Natural killer cell treated with Interleukin-12 subunit alpha and Interleukin-12 subunit beta and Interleukin-15 and Interleukin-18, amount 100 ng/mL, for 72 hours (primary cell): ENCODE results near the gene KCNQ2. TPM values are rescaled to one million over a fixed set of nuclear protein-coding genes. Genes with fewer than 3 reads are reported as not detected.
A peak's percentile ranks its signal among the peaks of the same experiment; 100 is the strongest.

ENCODE experiments used
- ATAC-seq, 2 donors: fragments of 150-1000 bp; cut with Tn5 transposase in 1 of 2; sonication (Bioruptor Pico), chemical (Tn5 transposase) in 1 of 2; 2 replicates each; pipeline ENCODE4 v1.10.0; 2021
- DNase-seq: peaks from one replicate; pipeline ENCODE4 v3.0.0; 2022; ENCODE audit warnings: low spot score
- H3K27ac Mint-ChIP-seq, 2 donors: 1 replicate in 1 of 2; 2 replicates in 1 of 2; pipeline ENCODE4 v1.8.0; 2022; ENCODE audit warnings: mixed read lengths in 2 of 2, mild to moderate bottlenecking in 1 of 2, moderate library complexity in 1 of 2
- H3K27me3 Mint-ChIP-seq, 2 donors: 1 replicate in 1 of 2; 2 replicates in 1 of 2; pipeline ENCODE4 v1.8.0; 2022; ENCODE audit warnings: mixed read lengths in 2 of 2
- H3K36me3 Mint-ChIP-seq: one replicate; pipeline ENCODE4 v1.8.0; 2022; ENCODE audit warnings: mixed read lengths
- H3K4me1 Mint-ChIP-seq, 2 donors: 1 replicate in 1 of 2; 2 replicates in 1 of 2; pipeline ENCODE4 v1.8.0; 2022; ENCODE audit warnings: low read depth in 2 of 2, mixed read lengths in 2 of 2, mild to moderate bottlenecking in 1 of 2
- H3K4me3 Mint-ChIP-seq: one replicate; pipeline ENCODE4 v1.8.0; 2022; ENCODE audit warnings: mixed read lengths
- H3K9me3 Mint-ChIP-seq: 2 replicates; pipeline ENCODE4 v1.8.0; 2022; ENCODE audit warnings: mixed read lengths
- total RNA-seq, 2 donors: library from RNA; stranded (reverse); gene quantifications; one replicate each; pipeline ENCODE4 v1.2.3, GENCODE V29; 2022

KCNQ2 gene
- total RNA-seq, 2 donors from 2014 or later = not detected

GRCh38 chr20:63497946-63498935 lies 25.8 kb upstream of the KCNQ2 start:
- peaks cover 0 to 3% of the 10 kb centered on the region in 2 donors for H3K27me3 Mint-ChIP-seq
- ATAC-seq (no peak), DNase-seq (no peak)
- H3K27ac Mint-ChIP-seq = no peak overlapping the region
- no peak overlapping the region for H3K4me3 Mint-ChIP-seq
- H3K9me3 Mint-ChIP-seq = no peaks in the 10 kb centered on the region
- no peaks in the 10 kb centered on the region for H3K4me1 Mint-ChIP-seq
- no peaks in the 10 kb centered on the region for H3K36me3 Mint-ChIP-seq

- ATAC-seq (no peak), DNase-seq (no peak)
- no peak overlapping the region for H3K27ac Mint-ChIP-seq
- peaks cover 3 to 5% of the 10 kb centered on the region in 2 donors for H3K27me3 Mint-ChIP-seq
- H3K36me3 Mint-ChIP-seq = no peaks in the 10 kb centered on the region
- H3K4me3 Mint-ChIP-seq = no peak overlapping the region
- H3K9me3 Mint-ChIP-seq = peaks cover under 1% of the 10 kb centered on the region
- H3K4me1 Mint-ChIP-seq = no peaks in the 10 kb centered on the region
These were observed 24.9 kb upstream of the KCNQ2 start for GRCh38 chr20:63497138-63497945.

DNA sequence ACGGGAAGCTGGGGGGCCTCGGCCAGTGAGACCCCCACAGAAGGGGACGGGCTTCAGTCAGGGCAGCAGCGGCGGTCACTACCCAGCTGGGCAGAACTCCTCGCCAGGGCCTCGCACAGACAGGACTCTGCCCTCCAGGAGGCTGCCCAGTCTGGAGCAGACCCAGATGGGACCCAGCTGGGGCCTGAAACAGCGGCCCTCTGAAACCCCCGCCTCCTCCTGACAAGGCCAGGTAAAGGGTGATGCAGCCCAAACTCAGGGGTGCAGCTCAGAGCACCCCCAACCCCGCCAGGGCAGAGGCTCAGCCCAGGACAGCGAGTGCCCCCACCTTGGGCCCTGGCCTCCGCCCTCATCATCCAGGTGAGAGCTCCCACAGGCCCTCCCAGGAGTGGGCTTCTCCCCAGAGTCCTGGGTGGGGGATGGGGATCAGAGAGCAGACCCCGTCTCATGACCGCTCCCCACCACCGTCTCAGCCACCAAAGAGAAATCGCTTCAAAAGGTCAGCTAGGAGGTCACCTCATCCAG lies 24.2 kb upstream of the KCNQ2 start:
- Mint-ChIP-seq H3K36me3 (no peaks in the 10 kb centered on the region), H3K4me3 (no peak overlapping the region), H3K27ac (no peak overlapping the region), H3K27me3 (peaks cover 3 to 12% of the 10 kb centered on the region in 2 donors), H3K9me3 (peaks cover 4% of the 10 kb centered on the region), H3K4me1 (no peaks in the 10 kb centered on the region)
- no peak for ATAC-seq
- DNase-seq = no peak

DNA sequence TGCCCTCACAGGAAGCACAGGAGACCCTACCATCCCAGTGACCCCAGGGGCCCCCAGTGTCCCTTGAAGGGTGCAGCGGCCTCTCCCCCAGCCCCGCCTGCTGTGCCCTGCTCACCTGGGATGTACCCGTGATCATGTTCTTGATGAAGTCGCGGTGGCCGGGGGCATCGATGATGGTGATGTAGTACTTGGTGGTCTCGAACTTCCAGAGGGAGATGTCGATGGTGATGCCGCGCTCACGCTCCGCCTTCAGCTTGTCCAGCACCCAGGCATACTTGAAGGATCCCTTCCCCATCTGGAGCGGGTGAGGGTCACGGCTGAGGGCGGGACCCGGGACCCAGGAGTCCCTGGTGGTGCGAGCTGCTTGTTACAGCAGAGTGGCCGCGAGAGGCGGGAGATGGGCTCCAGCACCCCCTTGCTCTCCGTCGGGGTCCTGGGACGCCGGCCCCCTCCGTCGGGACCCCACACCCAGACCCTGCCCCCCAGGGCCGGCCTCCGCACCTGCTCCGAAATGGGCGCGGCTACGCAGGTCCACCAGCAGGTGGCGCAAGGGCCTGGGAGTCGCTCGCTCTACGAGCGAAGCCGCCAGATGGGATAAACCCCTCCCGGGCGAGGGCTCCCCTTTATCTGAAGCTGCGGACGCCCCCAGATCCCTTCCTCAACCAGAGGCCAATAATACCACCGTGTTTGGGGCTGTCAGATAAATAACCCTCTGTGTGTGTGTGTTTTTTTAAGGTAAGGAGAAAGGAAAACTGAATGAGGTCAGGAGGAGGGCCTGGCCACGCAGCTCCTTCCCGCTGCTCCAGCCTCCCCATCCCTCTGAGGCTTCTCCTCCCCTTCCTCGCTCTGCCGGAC lies 23.5 kb upstream of the KCNQ2 start:
- ATAC-seq (peak; percentile 60 to 73), DNase-seq (peak; percentile 74)
- peaks cover 3 to 14% of the 10 kb centered on the region in 2 donors for H3K27me3 Mint-ChIP-seq
- no peak overlapping the region for H3K27ac Mint-ChIP-seq
- peaks cover 4% of the 10 kb centered on the region for H3K9me3 Mint-ChIP-seq
- no peak overlapping the region for H3K4me3 Mint-ChIP-seq
- no peaks in the 10 kb centered on the region for H3K4me1 Mint-ChIP-seq
- H3K36me3 Mint-ChIP-seq = no peaks in the 10 kb centered on the region

GRCh38 chr20:63495167-63495720 lies 22.8 kb upstream of the KCNQ2 start:
- ATAC-seq (no peak), DNase-seq (no peak)
- H3K4me3 Mint-ChIP-seq = no peak overlapping the region
- H3K36me3 Mint-ChIP-seq = no peaks in the 10 kb centered on the region
- H3K27ac Mint-ChIP-seq = no peak overlapping the region
- no peaks in the 10 kb centered on the region for H3K4me1 Mint-ChIP-seq
- H3K9me3 Mint-ChIP-seq = peaks cover 4% of the 10 kb centered on the region
- H3K27me3 Mint-ChIP-seq = peaks cover 3 to 14% of the 10 kb centered on the region in 2 donors

DNA sequence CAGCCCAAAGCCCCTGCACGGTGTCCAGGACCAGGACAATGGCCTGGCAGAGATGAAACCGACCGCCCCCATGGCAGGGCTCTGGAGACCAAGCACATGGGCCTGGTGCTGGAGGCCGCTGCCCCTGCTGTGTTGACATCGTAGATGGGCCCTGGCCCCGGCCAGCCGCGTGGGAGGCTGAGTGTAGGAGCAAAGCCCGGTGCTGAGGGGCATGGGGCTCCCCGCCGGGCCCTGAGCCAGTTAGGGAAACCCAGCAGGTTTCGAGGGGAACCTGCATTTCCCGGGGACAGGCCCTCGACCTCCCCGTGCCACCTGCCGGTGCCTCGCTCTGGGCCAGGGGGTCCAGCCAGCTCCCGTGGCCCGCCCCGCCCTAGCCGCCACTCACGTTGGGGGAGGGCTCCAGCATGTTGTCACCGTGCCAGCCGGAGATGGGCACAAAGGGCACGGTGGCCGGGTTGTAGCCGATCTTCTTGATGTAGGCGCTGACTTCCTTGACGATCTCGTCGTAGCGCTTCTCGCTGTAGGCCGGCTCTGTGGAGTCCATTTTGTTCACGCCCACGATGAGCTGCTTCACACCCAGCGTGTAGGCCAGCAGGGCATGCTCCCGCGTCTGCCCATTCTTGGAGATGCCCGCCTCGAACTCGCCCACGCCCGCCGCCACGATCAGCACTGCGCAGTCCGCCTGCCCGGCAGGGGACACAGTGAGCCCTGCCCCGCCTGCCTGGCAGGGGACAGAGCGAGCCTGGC lies 22.1 kb upstream of the KCNQ2 start:
- ATAC-seq (no peak), DNase-seq (no peak)
- Mint-ChIP-seq H3K4me3 (no peak overlapping the region), H3K9me3 (peaks cover 4% of the 10 kb centered on the region), H3K27ac (no peak overlapping the region), H3K27me3 (peaks cover 3 to 14% of the 10 kb centered on the region in 2 donors), H3K36me3 (no peaks in the 10 kb centered on the region), H3K4me1 (no peaks in the 10 kb centered on the region)

DNA sequence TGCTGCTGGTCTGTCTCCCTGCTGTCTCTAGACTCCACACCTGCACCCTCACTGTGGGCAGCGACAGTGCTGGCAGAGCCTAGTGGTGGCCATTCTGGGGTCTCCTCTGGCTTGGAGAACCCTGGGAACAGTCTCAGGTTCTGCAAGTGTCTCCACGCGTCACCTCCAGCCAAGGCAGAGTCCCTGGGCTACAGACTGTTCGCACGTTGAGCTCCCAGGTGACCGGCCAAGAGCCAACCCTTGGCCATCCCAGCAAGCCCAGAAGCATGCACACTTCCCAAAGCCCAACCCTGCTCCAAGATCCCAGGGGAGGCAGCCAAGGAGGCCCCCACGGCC lies 21.6 kb upstream of the KCNQ2 start:
- ATAC-seq (no peak), DNase-seq (no peak)
- H3K4me1 Mint-ChIP-seq = no peaks in the 10 kb centered on the region
- peaks cover 3 to 14% of the 10 kb centered on the region in 2 donors for H3K27me3 Mint-ChIP-seq
- H3K9me3 Mint-ChIP-seq = peaks cover 4% of the 10 kb centered on the region
- no peak overlapping the region for H3K27ac Mint-ChIP-seq
- H3K4me3 Mint-ChIP-seq = no peak overlapping the region
- H3K36me3 Mint-ChIP-seq = no peaks in the 10 kb centered on the region

- DNase-seq = no peak
- no peaks in the 10 kb centered on the region for H3K36me3 Mint-ChIP-seq
- H3K4me3 Mint-ChIP-seq = no peak overlapping the region
- ATAC-seq = no peak
- no peaks in the 10 kb centered on the region for H3K4me1 Mint-ChIP-seq
- H3K27ac Mint-ChIP-seq = no peak overlapping the region
- H3K27me3 Mint-ChIP-seq = peaks cover 3 to 14% of the 10 kb centered on the region in 2 donors
- H3K9me3 Mint-ChIP-seq = peaks cover 4% of the 10 kb centered on the region
These were observed 21.1 kb upstream of the KCNQ2 start for GRCh38 chr20:63493563-63494020.

DNA sequence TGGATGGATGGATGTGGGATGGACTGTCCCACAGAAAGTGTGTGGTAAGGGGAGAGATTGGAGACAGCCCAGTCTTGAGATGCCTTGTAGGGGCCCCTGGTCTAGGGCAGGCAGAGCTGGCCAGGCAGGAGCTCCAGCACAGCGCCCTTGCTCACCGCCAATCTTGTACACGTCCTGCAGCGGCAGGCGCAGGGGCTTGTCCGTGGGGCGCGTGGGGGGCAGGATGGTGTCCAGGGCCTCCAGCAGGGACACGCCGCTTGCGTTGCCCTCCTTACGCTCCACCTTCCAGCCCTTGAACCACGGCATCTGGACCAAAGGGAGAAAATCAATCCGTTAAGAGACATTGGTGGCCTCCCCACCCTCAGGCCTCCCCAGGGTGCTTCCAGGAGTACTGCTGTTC lies 20.5 kb upstream of the KCNQ2 start:
- Mint-ChIP-seq H3K27ac (no peak overlapping the region), H3K4me3 (no peak overlapping the region), H3K4me1 (no peaks in the 10 kb centered on the region), H3K27me3 (peaks cover 3 to 14% of the 10 kb centered on the region in 2 donors), H3K36me3 (no peaks in the 10 kb centered on the region), H3K9me3 (peaks cover 4% of the 10 kb centered on the region)
- DNase-seq (no peak), ATAC-seq (no peak)

DNA sequence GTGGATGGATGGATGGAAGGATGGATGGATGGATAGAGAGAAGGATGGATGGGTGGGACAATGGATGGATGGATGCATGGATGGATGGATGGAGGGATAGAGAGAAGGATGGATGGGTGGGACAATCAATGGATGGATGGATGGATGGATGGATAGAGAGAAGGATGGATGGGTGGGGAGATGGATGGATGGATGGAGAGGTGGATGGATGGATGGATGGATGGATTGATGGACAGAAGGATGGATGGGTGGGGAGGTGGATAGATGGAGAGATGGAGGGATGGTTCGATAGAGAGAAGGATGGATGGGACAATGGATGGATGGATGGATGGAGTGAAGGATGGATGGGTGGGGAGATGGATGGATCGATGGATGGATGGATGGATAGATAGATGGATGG lies 20.1 kb upstream of the KCNQ2 start:
- peaks cover 4% of the 10 kb centered on the region for H3K9me3 Mint-ChIP-seq

GRCh38 chr20:63491635-63492230 lies 19.3 kb upstream of the KCNQ2 start:
- no peak overlapping the region for H3K27ac Mint-ChIP-seq
- H3K4me3 Mint-ChIP-seq = no peak overlapping the region
- DNase-seq (no peak), ATAC-seq (no peak)
- peaks cover 4 to 14% of the 10 kb centered on the region in 2 donors for H3K27me3 Mint-ChIP-seq
- H3K9me3 Mint-ChIP-seq = peaks cover 4% of the 10 kb centered on the region
- H3K4me1 Mint-ChIP-seq = no peaks in the 10 kb centered on the region
- no peaks in the 10 kb centered on the region for H3K36me3 Mint-ChIP-seq

More for the DNA sequence above, 20.1 kb upstream of the KCNQ2 start:
- Mint-ChIP-seq H3K4me3 (no peak overlapping the region), H3K27ac (no peak overlapping the region), H3K4me1 (no peaks in the 10 kb centered on the region), H3K27me3 (peaks cover 4 to 14% of the 10 kb centered on the region in 2 donors), H3K36me3 (no peaks in the 10 kb centered on the region)
- ATAC-seq (no peak), DNase-seq (no peak)

GRCh38 chr20:63491078-63491477 lies 18.6 kb upstream of the KCNQ2 start:
- Mint-ChIP-seq H3K9me3 (peaks cover 4% of the 10 kb centered on the region), H3K4me1 (no peaks in the 10 kb centered on the region), H3K27me3 (peaks cover 5 to 18% of the 10 kb centered on the region in 2 donors), H3K36me3 (no peaks in the 10 kb centered on the region), H3K27ac (no peak overlapping the region), H3K4me3 (no peak overlapping the region)
- DNase-seq = no peak
- ATAC-seq = no peak
